GF-D8 (cell line): Measurements from ENCODE around the gene CGB7.
"Not testable (repeated sequence)": the region's sequence is repeated elsewhere in the genome, so short reads cannot be mapped to it uniquely, and the experiment has no call there.

Experiments
- DNase-seq: peaks from one replicate; lab custom pipeline; 2025; lab: John Stamatoyannopoulos, UW

Gene CGB7

GRCh38 chr19:49073514-49074378, 16.2 kb upstream of the CGB7 start:
- no peak for DNase-seq

GRCh38 chr19:49071860-49072547, 14.5 kb upstream of the CGB7 start:
- DNase-seq: no peak

- no peak for DNase-seq
Observed at GRCh38 chr19:49070416-49070815, 12.9 kb upstream of the CGB7 start.

- no peak for DNase-seq
Observed at GRCh38 chr19:49069026-49069425, 11.5 kb upstream of the CGB7 start.

- no peak for DNase-seq
Observed at GRCh38 chr19:49067554-49067953, 10.0 kb upstream of the CGB7 start.

GRCh38 chr19:49065905-49066512, 8.5 kb upstream of the CGB7 start:
- no peak for DNase-seq

- DNase-seq: no peak
Observed at GRCh38 chr19:49064768-49065611, 7.4 kb upstream of the CGB7 start, which contains the start of gene NTF4. NTF4 (minus strand) TSS chr19:49064818; CDS start chr19:49061997, 2,821 bp downstream.

GRCh38 chr19:49064029-49064629, 6.6 kb upstream of the CGB7 start:
- DNase-seq: no peak

GRCh38 chr19:49061445-49061844, 3.9 kb upstream of the CGB7 start:
- no peak for DNase-seq

- DNase-seq: no peak
Observed at GRCh38 chr19:49061000-49061399, 3.5 kb upstream of the CGB7 start.

- DNase-seq: no peak
Observed at GRCh38 chr19:49059053-49059452, 1.5 kb upstream of the CGB7 start.

- no peak for DNase-seq
Observed at GRCh38 chr19:49058562-49058961, 1.0 kb upstream of the CGB7 start.

GRCh38 chr19:49056902-49057596, 500 bp downstream of the CGB7 start:
- DNase-seq: not testable (repeated sequence)

GRCh38 chr19:49056101-49056901, 1.2 kb downstream of the CGB7 start:
- DNase-seq: no peak

GRCh38 chr19:49050376-49051033, 7.0 kb downstream of the CGB7 start:
- not testable (repeated sequence) for DNase-seq

GRCh38 chr19:49049834-49050233, 7.7 kb downstream of the CGB7 start:
- DNase-seq: not testable (repeated sequence)

GRCh38 chr19:49049011-49049410, 8.5 kb downstream of the CGB7 start, which contains the start of gene CGB8:
CGB8 (minus strand) TSS chr19:49049111; CDS start chr19:49048739, 372 bp downstream.
- DNase-seq: not testable (repeated sequence)

- not testable (repeated sequence) for DNase-seq
Observed at GRCh38 chr19:49043548-49043947, 14.0 kb downstream of the CGB7 start, which contains the start of gene CGB5. CGB5 (plus strand) TSS chr19:49043848; CDS start chr19:49044210, 362 bp downstream.

- DNase-seq: not testable (repeated sequence)
Observed at GRCh38 chr19:49042666-49043065, 14.9 kb downstream of the CGB7 start.
